ENCODE results near the gene MRPS22. TPM values are rescaled to one million over a fixed set of nuclear protein-coding genes. Genes with fewer than 3 reads are reported as not detected.

MRPS22 gene
- total and polyA plus RNA-seq, 2 of the 8 experiments (the other 6 are each of a cell fraction or from before 2014, with no cell fraction given) = 28.3 to 45.8 TPM

- H3K9me3 ChIP-seq (ENCODE audit: insufficient read depth in 2 of 2, low read depth in 1 of 2, low read length in 1 of 2) = no peaks in the 10 kb centered on the region
- H3K79me1 ChIP-seq (ENCODE audit: low read depth, low read length) = no peaks in the 10 kb centered on the region
- no peak overlapping the region for H4K8ac ChIP-seq (ENCODE audit: extremely low read depth, insufficient read depth, low read length)
- H2AFZ ChIP-seq (ENCODE audit: low read length) = no peak overlapping the region
- no peak overlapping the region for H3K4me2 ChIP-seq (ENCODE audit: insufficient read depth in 1 of 2, low read depth in 2 of 2, low read length in 2 of 2)
- no peaks in the 10 kb centered on the region for H3K23me2 ChIP-seq (ENCODE audit: low read depth, low read length)
- TF ChIP-seq PHF8 (conservative IDR thresholded peaks at IDR 0.05; ENCODE audit: low read depth, low read length) = no peak
- TF ChIP-seq SIN3A (conservative IDR thresholded peaks at IDR 0.05 in 1 of 2, IDR thresholded peaks at IDR 0.05 in 1 of 2; ENCODE audit: low read depth in 1 of 2, low read length in 2 of 2) = no peak
- TF ChIP-seq CTCF (IDR thresholded peaks at IDR 0.05; ENCODE audit: control extremely low read depth in 1 of 3, insufficient read depth in 1 of 3, low read depth in 1 of 3, low read length in 3 of 3) = no peak
- no peak for TF ChIP-seq BCL11A (IDR thresholded peaks at IDR 0.05; ENCODE audit: low read depth in 2 of 2, low read length in 2 of 2)
- no peak for TF ChIP-seq TEAD4 (IDR thresholded peaks at IDR 0.05; ENCODE audit: low read depth, low read length)
- TF ChIP-seq CHD2 (IDR thresholded peaks at IDR 0.05; ENCODE audit: low read length) = no peak
- no peak for TF ChIP-seq RBBP5 (IDR thresholded peaks at IDR 0.05; ENCODE audit: borderline replicate concordance, low read depth, low read length)
- H3K23ac ChIP-seq (ENCODE audit: insufficient read length) = no peak overlapping the region
- no peak overlapping the region for H2BK15ac ChIP-seq (ENCODE audit: low read length)
- ChIA-PET CTCF (ENCODE audit: partially characterized antibody) (interaction anchor here (1.4 kb wide), 2 partner anchors 23 kb away, joined by 5 read pairs; no protein-coding TSS in a partner anchor), POLR2A (ENCODE audit: partially characterized antibody) (no interaction called here)
- H2BK120ac ChIP-seq (replicated peaks; ENCODE audit: low read depth, low read length) = no peak overlapping the region
- H4K5ac ChIP-seq (ENCODE audit: insufficient read length, low read depth, low read length) = no peak overlapping the region
- H2AK5ac ChIP-seq (ENCODE audit: low read depth, low read length) = no peak overlapping the region
- H3K9ac ChIP-seq (replicated peaks in 1 of 4; ENCODE audit: extremely low read depth in 1 of 4, low read depth in 3 of 4, low read length in 3 of 4) = no peak overlapping the region
- no peak overlapping the region for H4K91ac ChIP-seq (replicated peaks; ENCODE audit: insufficient read length, low read length)
- H4K20me1 ChIP-seq (replicated peaks in 1 of 2; ENCODE audit: control insufficient read depth in 1 of 2, insufficient read depth in 2 of 2, low read length in 2 of 2) = no peaks in the 10 kb centered on the region
- DNase-seq (ENCODE audit: low read depth in 1 of 2, low spot score in 2 of 2) (no peak), FAIRE-seq (no peak)
- no peak overlapping the region for H2BK5ac ChIP-seq (ENCODE audit: low read depth, low read length)
- no peak overlapping the region for H3K14ac ChIP-seq (ENCODE audit: insufficient read length)
- H3K27ac ChIP-seq (ENCODE audit: low read depth, low read length) = no peak overlapping the region
- no peak overlapping the region for H2BK12ac ChIP-seq (ENCODE audit: low read depth, low read length)
- H3K4me3 ChIP-seq (ENCODE audit: extremely low read depth in 1 of 4, insufficient read depth in 2 of 4, low read depth in 3 of 4, low read length in 4 of 4) = no peak overlapping the region
- H3K4ac ChIP-seq (replicated peaks; ENCODE audit: insufficient read length, low read depth, low read length) = no peak overlapping the region
- 93 to 100% methylated on average over 1 to 9 of the region's 9 CpGs for WGBS, 2 experiments (ENCODE audit: extremely low coverage in 1 of 2, insufficient coverage in 1 of 2, insufficient read length in 1 of 2, insufficient replicate concordance in 2 of 2, low coverage in 1 of 2, low lambda C conversion rate in 2 of 2, missing lambda C conversion rate in 1 of 2)
- H3K56ac ChIP-seq (replicated peaks; ENCODE audit: insufficient read length, low read depth, low read length) = no peak overlapping the region
- H3K4me1 ChIP-seq (replicated peaks in 1 of 4; ENCODE audit: control insufficient read depth in 3 of 4, insufficient read depth in 4 of 4, low read length in 3 of 4) = no peaks in the 10 kb centered on the region; a peak in 1 of 7 replicates
- H3K18ac ChIP-seq (ENCODE audit: extremely low read depth, low read length) = no peak overlapping the region
- no peaks in the 10 kb centered on the region for H3K27me3 ChIP-seq (replicated peaks in 1 of 4; ENCODE audit: control insufficient read depth in 3 of 4, extremely low read depth in 1 of 4, insufficient read depth in 3 of 4, low read length in 3 of 4)
- no peak overlapping the region for H2BK20ac ChIP-seq (ENCODE audit: low read length)
- no peaks in the 10 kb centered on the region for H3K79me2 ChIP-seq (ENCODE audit: control insufficient read depth in 1 of 2, insufficient read depth in 2 of 2, low read length in 2 of 2)
- H3K36me3 ChIP-seq (ENCODE audit: control insufficient read depth in 2 of 4, insufficient read depth in 4 of 4, low read length in 3 of 4) = no peaks in the 10 kb centered on the region
These were observed 47.6 kb upstream of the MRPS22 start for GRCh38 chr3:139296141-139296718.

Data from H1 (cell line).